HepG2 (cell line): ENCODE results near the gene COQ5. TPM values are rescaled to one million over a fixed set of nuclear protein-coding genes. Genes with fewer than 3 reads are reported as not detected.

Experiments used
- ARHGAP35 ChIP-seq: sonication (generic); formaldehyde crosslinking; IDR thresholded peaks from 2 replicates; pipeline ENCODE4 v1.9.0; 2022; ENCODE audit warnings: mild to moderate bottlenecking, inconsistent platforms, moderate library complexity, missing genetic modification reagents, borderline replicate concordance
- HCFC1 ChIP-seq: fragments of 150-350 bp; IDR thresholded peaks from 2 replicates; pipeline ENCODE4 v1.6.1; 2014; ENCODE audit warnings: low read depth, low read length
- HDAC1 ChIP-seq: sonication (generic); formaldehyde crosslinking; IDR thresholded peaks from 2 replicates; pipeline ENCODE4 v1.5.1; 2020; ENCODE audit warnings: mild to moderate bottlenecking, missing genetic modification reagents
- KLF11 ChIP-seq: IDR thresholded peaks from 2 replicates; pipeline ENCODE4 v1.6.1; 2016; ENCODE audit warnings: missing compliant biosample characterization
- MED8 ChIP-seq: sonication (generic); formaldehyde crosslinking; IDR thresholded peaks from 2 replicates; pipeline ENCODE4 v1.8.1; 2023; ENCODE audit warnings: mild to moderate bottlenecking, missing genetic modification reagents; ENCODE audit not compliant: insufficient replicate concordance
- PRPF4 ChIP-seq: fragments of 200-400 bp; formaldehyde crosslinking; IDR thresholded peaks from 2 replicates; pipeline ENCODE4 v1.6.1; 2016; ENCODE audit warnings: low read length, low read depth; ENCODE audit not compliant: poor library complexity, severe bottlenecking
- RBM39 ChIP-seq: fragments of 200-400 bp; formaldehyde crosslinking; IDR thresholded peaks from one replicate; pipeline ENCODE4 v1.6.1; 2018; ENCODE audit warnings: antibody characterized with exemption, mild to moderate bottlenecking, low read depth, low read length; ENCODE audit not compliant: poor library complexity, severe bottlenecking
- REPIN1 ChIP-seq: sonication (generic); formaldehyde crosslinking; IDR thresholded peaks from 2 replicates; pipeline ENCODE4 v1.8.0; 2022; ENCODE audit warnings: missing genetic modification reagents, low read depth, mild to moderate bottlenecking, borderline replicate concordance
- TCF12 ChIP-seq, 2 experiments: fragments of 450-650 bp in 1 of 2; sonication (generic) in 1 of 2; formaldehyde crosslinking in 1 of 2; IDR thresholded peaks; 2 replicates each; pipeline versions ENCODE4 v1.6.1 to v1.8.0; 2017 to 2022; ENCODE audit warnings: antibody characterized with exemption in 1 of 2, mild to moderate bottlenecking in 1 of 2, missing genetic modification reagents in 1 of 2, moderate library complexity in 1 of 2
- ZNF274 ChIP-seq: sonication (generic); formaldehyde crosslinking; IDR thresholded peaks from 2 replicates; pipeline ENCODE4 v1.5.1; 2020; ENCODE audit warnings: mild to moderate bottlenecking, missing genetic modification reagents
- ZNF331 ChIP-seq: sonication (generic); formaldehyde crosslinking; IDR thresholded peaks from 2 replicates; pipeline ENCODE4 v1.4.0; 2020; ENCODE audit warnings: missing genetic modification reagents
- ZNF510 ChIP-seq: sonication (generic); formaldehyde crosslinking; IDR thresholded peaks from 2 replicates; pipeline ENCODE4 v1.4.0; 2020; ENCODE audit warnings: low read depth, mild to moderate bottlenecking, missing genetic modification reagents
- ZNF558 ChIP-seq: sonication (generic); formaldehyde crosslinking; IDR thresholded peaks from 2 replicates; pipeline ENCODE4 v1.9.0; 2022; ENCODE audit warnings: mild to moderate bottlenecking, missing genetic modification reagents, borderline replicate concordance
- ZNF790 ChIP-seq: sonication (generic); formaldehyde crosslinking; IDR thresholded peaks from 2 replicates; pipeline ENCODE4 v1.8.0; 2022; ENCODE audit warnings: missing genetic modification reagents, mild to moderate bottlenecking, borderline replicate concordance
- polyA plus RNA-seq, 8 experiments: library from polyadenylated mRNA; depleted of rRNA in 3 of 8; stranded (reverse) in 7 of 8; unstranded in 1 of 8; fragments of >200 nt; fragmentation: Illumina TruSeq in 4 of 8; extraction: Trizol in 4 of 8; gene quantifications; 2 replicates each; pipeline versions ENCODE4 v1.2.1 to v1.2.3, GENCODE V29; 2011 to 2016; ENCODE audit warnings: low read depth in 4 of 8, missing spikeins in 1 of 8, mixed read lengths in 1 of 8; ENCODE audit not compliant: insufficient read depth in 1 of 8
- total RNA-seq, 5 experiments: library from RNA; depleted of rRNA; stranded (reverse); fragments of >200 nt; fragmentation: Illumina TruSeq; extraction: Trizol; gene quantifications; 2 replicates each; pipeline ENCODE4 v1.2.3, GENCODE V29; 2016; ENCODE audit warnings: low read depth in 1 of 5
- TF ChIP-seq, protein P1 (sequence below): sonication (generic); formaldehyde crosslinking; IDR thresholded peaks from 2 replicates; pipeline ENCODE4 v1.4.0; 2020; ENCODE audit warnings: missing genetic modification reagents, borderline replicate concordance
- TF ChIP-seq, protein P2 (sequence below): sonication (generic); formaldehyde crosslinking; IDR thresholded peaks from 2 replicates; pipeline ENCODE4 v1.5.0; 2020; ENCODE audit warnings: mild to moderate bottlenecking, missing genetic modification reagents
- TF ChIP-seq, protein P3 (sequence below): sonication (generic); formaldehyde crosslinking; IDR thresholded peaks from 2 replicates; pipeline ENCODE4 v1.5.0; 2020; ENCODE audit warnings: missing genetic modification reagents, mild to moderate bottlenecking, borderline replicate concordance
- TF ChIP-seq, protein P4 (sequence below): sonication (generic); formaldehyde crosslinking; IDR thresholded peaks from 2 replicates; pipeline ENCODE4 v1.5.1; 2020; ENCODE audit warnings: missing genetic modification reagents, mild to moderate bottlenecking, borderline replicate concordance

COQ5 gene
- total and polyA plus RNA-seq, 2 of the 13 experiments (the other 11 are each of a cell fraction or from before 2014, with no cell fraction given) = 36.4 to 41.5 TPM

DNA sequence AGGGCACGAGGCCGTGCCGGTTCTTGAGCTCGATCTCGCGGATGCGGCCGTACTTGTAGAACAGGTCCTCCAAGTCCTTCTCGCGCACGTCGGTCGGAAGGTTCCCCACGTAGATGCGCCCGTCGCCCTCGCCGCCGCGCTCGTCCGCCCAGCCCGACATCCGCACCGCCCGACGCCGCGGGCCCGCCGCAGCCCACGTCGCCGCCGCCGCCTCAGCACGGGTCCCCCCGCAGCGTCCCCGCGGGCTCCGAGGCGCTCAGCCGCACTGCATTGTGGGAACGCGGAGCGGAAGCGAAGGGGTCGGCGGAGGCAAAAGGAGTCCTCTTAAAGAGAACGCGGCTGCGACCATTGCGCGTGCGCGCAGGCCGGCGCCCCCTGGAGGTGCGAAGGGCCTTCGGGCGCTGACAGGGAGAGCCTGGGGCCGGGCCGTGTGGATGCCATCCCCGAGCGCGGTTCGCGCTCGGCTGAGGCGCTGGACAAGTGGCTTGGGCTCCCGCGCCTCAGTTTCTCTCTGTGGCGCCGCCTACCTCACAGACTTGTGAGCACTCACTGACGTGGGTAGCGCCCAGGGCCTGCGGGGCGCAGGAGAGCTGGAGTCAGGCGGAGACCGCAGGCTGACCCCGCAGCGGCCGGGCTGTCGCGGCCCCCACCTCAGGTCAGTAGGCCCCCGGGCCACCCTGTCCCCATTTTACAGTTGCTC, 59.4 kb downstream of the COQ5 start, which contains the start of gene SRSF9 (continued):
- no peak; the same call in 1 of the 2 replicates for TF ChIP-seq ARHGAP35 (CRISPR knock-in tag)
- TF ChIP-seq, protein P1, sequence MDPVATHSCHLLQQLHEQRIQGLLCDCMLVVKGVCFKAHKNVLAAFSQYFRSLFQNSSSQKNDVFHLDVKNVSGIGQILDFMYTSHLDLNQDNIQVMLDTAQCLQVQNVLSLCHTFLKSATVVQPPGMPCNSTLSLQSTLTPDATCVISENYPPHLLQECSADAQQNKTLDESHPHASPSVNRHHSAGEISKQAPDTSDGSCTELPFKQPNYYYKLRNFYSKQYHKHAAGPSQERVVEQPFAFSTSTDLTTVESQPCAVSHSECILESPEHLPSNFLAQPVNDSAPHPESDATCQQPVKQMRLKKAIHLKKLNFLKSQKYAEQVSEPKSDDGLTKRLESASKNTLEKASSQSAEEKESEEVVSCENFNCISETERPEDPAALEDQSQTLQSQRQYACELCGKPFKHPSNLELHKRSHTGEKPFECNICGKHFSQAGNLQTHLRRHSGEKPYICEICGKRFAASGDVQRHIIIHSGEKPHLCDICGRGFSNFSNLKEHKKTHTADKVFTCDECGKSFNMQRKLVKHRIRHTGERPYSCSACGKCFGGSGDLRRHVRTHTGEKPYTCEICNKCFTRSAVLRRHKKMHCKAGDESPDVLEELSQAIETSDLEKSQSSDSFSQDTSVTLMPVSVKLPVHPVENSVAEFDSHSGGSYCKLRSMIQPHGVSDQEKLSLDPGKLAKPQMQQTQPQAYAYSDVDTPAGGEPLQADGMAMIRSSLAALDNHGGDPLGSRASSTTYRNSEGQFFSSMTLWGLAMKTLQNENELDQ (CRISPR knock-in tag) = no peak
- no peak for TF ChIP-seq PRPF4
- peak; percentile 41 for TF ChIP-seq MED8 (CRISPR knock-in tag)
- peak; percentile 69; the same call in 1 of the 2 replicates for TF ChIP-seq HDAC1 (CRISPR knock-in tag)
- TF ChIP-seq, protein P2, sequence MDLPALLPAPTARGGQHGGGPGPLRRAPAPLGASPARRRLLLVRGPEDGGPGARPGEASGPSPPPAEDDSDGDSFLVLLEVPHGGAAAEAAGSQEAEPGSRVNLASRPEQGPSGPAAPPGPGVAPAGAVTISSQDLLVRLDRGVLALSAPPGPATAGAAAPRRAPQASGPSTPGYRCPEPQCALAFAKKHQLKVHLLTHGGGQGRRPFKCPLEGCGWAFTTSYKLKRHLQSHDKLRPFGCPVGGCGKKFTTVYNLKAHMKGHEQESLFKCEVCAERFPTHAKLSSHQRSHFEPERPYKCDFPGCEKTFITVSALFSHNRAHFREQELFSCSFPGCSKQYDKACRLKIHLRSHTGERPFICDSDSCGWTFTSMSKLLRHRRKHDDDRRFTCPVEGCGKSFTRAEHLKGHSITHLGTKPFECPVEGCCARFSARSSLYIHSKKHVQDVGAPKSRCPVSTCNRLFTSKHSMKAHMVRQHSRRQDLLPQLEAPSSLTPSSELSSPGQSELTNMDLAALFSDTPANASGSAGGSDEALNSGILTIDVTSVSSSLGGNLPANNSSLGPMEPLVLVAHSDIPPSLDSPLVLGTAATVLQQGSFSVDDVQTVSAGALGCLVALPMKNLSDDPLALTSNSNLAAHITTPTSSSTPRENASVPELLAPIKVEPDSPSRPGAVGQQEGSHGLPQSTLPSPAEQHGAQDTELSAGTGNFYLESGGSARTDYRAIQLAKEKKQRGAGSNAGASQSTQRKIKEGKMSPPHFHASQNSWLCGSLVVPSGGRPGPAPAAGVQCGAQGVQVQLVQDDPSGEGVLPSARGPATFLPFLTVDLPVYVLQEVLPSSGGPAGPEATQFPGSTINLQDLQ (CRISPR knock-in tag) = no peak; the same call in 1 of the 2 replicates
- TF ChIP-seq, protein P3, sequence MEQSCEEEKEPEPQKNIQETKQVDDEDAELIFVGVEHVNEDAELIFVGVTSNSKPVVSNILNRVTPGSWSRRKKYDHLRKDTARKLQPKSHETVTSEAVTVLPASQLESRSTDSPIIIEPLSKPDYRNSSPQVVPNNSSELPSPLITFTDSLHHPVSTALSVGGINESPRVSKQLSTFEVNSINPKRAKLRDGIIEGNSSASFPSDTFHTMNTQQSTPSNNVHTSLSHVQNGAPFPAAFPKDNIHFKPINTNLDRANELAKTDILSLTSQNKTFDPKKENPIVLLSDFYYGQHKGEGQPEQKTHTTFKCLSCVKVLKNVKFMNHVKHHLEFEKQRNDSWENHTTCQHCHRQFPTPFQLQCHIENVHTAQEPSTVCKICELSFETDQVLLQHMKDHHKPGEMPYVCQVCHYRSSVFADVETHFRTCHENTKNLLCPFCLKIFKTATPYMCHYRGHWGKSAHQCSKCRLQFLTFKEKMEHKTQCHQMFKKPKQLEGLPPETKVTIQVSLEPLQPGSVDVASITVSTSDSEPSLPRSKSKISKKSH (CRISPR knock-in tag) = no peak; the same call in 1 of the 2 replicates
- peak; percentile 52 for TF ChIP-seq HCFC1
- TF ChIP-seq ZNF331 (CRISPR knock-in tag) = no peak; the same call in 1 of the 2 replicates
- TF ChIP-seq ZNF790 = no peak; the same call in 1 of the 2 replicates
- no peak for TF ChIP-seq ZNF510
- TF ChIP-seq KLF11 (CRISPR knock-in tag) = peak; percentile 62; the same call in 1 of the 2 replicates
- no peak for TF ChIP-seq TCF12 (IDR thresholded peaks at IDR 0.05)
- no peak for TF ChIP-seq TCF12 (CRISPR knock-in tag; IDR thresholded peaks at IDR 0.05)
- TF ChIP-seq, protein P4, sequence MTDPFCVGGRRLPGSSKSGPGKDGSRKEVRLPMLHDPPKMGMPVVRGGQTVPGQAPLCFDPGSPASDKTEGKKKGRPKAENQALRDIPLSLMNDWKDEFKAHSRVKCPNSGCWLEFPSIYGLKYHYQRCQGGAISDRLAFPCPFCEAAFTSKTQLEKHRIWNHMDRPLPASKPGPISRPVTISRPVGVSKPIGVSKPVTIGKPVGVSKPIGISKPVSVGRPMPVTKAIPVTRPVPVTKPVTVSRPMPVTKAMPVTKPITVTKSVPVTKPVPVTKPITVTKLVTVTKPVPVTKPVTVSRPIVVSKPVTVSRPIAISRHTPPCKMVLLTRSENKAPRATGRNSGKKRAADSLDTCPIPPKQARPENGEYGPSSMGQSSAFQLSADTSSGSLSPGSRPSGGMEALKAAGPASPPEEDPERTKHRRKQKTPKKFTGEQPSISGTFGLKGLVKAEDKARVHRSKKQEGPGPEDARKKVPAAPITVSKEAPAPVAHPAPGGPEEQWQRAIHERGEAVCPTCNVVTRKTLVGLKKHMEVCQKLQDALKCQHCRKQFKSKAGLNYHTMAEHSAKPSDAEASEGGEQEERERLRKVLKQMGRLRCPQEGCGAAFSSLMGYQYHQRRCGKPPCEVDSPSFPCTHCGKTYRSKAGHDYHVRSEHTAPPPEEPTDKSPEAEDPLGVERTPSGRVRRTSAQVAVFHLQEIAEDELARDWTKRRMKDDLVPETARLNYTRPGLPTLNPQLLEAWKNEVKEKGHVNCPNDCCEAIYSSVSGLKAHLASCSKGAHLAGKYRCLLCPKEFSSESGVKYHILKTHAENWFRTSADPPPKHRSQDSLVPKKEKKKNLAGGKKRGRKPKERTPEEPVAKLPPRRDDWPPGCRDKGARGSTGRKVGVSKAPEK = no peak
- peak; percentile 39; the same call in 1 of the 2 replicates for TF ChIP-seq ZNF558
- TF ChIP-seq ZNF274 (CRISPR knock-in tag) = peak; percentile 78; the same call in 1 of the 2 replicates
- peak; percentile 61 for TF ChIP-seq RBM39
- TF ChIP-seq REPIN1 (CRISPR knock-in tag) = peak; percentile 52; the same call in 1 of the 2 replicates
